NCI-H774 (cell line): ENCODE data around the gene CCNY.

ENCODE experiments used
- DNase-seq: peaks from one replicate; lab custom pipeline; 2025; lab: John Stamatoyannopoulos, UW

The CCNY gene

GRCh38 chr10:35453855-35454532 is 117.7 kb downstream of the CCNY start:
- no peak for DNase-seq

GRCh38 chr10:35456153-35456720 is 119.9 kb downstream of the CCNY start:
- DNase-seq: peak; percentile 14

DNA sequence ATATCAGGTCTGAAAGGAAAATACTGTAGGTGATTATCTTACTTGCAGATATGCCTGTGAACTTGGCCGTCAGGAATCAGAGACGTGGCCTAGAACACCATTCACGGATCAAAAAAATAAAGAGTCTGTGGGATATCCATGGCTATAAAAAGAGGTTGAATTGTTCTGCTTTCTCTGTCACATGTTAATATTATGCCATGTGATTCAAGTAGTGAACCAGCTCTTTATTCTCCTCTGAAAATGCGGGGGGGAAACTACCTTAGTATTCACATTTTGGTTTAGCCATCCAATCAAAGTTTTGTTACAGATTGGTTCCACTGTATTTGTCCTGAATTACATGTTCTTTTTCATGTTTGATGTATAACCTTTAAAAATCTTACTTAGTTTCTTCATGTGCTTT is 120.5 kb downstream of the CCNY start:
- no peak for DNase-seq

GRCh38 chr10:35458500-35459448 is 122.5 kb downstream of the CCNY start:
- no peak for DNase-seq

- no peak for DNase-seq
These were observed 123.1 kb downstream of the CCNY start for GRCh38 chr10:35459449-35459847.

DNA sequence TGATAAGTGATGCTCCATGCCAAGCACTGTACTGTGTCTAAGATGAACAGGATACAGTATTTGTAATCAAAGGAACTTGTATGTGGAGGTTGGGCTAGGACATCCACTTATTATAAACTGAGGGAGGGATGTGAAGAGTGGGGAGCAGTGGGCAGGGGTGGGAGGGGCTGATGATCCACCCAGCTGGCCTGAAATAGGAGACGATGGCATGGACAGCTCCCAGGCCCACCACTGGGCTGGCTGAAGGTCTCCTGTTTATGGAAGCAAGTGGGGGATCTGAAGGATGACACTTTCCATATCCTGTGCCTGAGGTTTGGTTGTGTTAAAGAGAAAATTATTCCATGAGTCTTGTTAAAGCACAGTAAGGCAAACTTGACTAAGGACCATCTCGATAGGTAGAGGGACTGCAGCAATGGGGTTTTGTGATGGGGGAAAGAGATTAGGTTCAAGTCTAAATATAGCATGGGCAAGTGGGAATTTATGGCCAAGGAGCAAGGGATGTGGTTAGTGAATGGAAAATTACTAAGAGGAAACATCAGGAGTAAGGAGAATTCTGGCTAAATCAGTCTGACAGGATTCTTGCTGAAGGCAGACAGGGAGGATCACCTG is 124.6 kb downstream of the CCNY start:
- DNase-seq: no peak

GRCh38 chr10:35462491-35462934 is 126.2 kb downstream of the CCNY start:
- DNase-seq: no peak

GRCh38 chr10:35463105-35463867 is 127.0 kb downstream of the CCNY start:
- DNase-seq: no peak

- no peak for DNase-seq
These were observed 127.6 kb downstream of the CCNY start for GRCh38 chr10:35463878-35464277.

GRCh38 chr10:35464825-35465456 is 128.6 kb downstream of the CCNY start:
- no peak for DNase-seq

DNA sequence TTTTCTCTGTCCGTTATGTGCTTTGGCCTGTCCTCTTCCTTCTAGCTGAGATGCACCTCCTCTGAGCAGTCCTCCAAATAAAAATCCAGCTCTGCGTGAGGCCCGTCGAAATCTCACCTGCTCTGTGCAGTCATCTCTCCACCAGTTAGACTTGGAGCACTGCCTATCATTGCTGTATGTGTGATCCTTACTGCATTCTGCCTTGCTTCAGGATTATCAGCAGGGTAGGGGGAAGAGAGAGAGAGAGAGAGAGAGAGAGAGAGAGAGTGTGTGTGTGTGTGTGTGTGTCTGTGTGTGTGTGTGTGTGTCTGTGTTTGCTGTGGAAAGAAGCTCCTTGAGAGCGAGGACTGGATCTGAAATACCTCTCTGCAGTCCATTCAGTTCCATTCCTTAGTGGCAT is 129.4 kb downstream of the CCNY start:
- DNase-seq: no peak

- DNase-seq: no peak
These were observed 129.9 kb downstream of the CCNY start for GRCh38 chr10:35466170-35466569.

DNA sequence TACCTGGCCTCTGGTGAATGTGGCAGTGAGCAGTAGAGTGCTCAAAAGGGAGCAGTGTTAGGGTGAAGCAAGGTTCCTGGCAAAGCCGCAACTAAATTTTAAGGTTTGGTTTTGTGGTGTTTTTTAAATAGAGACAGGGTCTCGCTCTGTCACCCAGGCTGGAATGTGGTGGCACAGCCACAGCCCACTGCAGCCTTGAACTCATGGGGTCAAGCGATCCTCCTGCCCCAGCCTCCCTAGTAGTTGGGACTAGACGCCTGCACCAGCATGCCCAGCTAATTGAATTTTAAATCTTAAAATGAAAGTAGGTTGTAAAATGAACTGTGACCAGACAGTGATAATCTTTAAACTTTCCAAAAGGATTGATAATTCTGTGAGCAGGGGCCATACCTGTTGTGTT is 130.4 kb downstream of the CCNY start:
- no peak for DNase-seq

GRCh38 chr10:35467186-35467585 is 130.9 kb downstream of the CCNY start:
- DNase-seq: no peak

DNA sequence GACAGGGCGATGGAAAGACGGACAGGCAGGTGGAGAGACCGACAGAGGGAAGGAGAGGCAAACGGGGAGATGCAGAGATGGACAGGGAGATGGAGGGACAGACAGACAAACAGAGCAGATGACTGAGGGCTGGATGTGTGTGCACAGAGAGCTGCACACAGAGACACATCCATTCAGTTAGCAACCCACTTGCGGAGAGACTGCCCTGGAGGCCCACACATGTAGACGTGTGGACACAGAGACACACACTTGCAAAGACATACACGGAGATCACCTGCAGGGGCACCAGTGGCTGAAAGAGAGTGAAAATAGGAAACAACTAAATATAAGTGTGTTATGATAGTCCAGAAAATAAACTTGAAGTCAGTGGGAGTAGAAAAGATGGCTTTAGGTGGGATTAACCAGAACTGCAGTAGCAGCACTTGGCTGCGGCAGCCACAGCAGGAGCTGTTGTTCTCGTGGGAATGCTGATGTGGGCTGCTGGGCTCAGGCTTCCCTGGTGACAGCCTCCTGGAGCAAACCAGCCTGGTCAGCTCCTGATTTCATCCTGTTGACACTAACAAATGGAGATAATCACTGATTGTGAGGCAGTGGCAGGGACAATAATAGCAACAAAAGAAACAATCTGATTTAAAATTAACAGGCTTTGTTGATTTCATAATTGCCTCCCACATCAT is 134.1 kb downstream of the CCNY start:
- DNase-seq: no peak

DNA sequence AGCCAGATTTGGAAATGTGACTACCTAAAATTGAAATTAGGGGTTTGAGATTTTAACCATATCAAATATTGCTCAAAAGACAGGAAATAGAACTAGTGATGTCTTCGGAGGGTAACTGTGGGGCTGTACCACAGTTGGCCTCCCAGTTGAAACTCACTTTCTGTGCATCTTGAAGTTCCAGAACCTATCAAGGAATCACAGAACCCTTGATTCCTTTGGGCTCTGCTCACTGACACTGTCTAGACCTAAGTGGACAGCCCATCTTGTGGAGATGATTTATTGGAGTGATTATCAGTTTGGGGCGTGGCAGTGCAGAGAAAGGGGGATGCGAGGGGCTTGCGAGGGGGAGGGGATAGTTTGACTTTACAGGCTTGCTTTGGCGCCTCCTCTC is 134.6 kb downstream of the CCNY start:
- DNase-seq: no peak

GRCh38 chr10:35471435-35471834 is 135.1 kb downstream of the CCNY start:
- no peak for DNase-seq

- no peak for DNase-seq
These were observed 143.8 kb downstream of the CCNY start for GRCh38 chr10:35480142-35480541.

GRCh38 chr10:35481413-35481812 is 145.1 kb downstream of the CCNY start:
- DNase-seq: no peak

DNA sequence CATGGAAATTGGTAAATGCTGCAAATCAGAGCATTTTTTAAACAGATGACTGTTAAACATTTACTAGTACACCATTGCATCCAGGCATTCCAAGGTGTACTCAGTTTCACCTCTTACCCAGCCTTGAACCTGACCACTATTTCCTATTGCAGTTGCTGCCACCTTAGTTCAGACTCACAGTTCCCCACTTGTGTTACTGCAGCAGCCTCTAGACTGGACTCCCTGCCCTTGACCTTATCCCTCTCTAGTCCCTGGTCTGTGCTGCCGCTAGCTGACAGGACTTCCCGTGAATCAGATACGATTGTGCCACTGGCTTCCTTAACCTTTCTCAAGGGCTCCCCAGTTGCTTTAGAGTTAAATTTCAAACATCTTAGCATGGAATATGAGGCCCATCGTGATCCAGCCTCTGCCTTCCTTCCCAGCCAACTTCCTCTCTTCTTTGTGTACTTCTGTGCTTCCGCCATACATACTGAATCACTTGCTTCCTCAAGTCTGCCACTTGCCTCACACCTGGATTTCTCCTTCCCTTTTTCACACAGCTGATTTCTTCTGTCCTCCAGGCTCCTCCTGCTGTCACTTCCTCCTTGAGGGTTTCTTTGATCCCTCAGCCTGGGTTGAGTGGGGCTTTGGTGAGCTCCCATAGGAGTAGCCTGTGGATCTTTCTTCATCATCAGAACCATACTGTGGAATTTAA is 150.1 kb downstream of the CCNY start:
- DNase-seq: no peak
